Activated CD4-positive, alpha-beta memory T cell treated with anti-CD3 and anti-CD28 coated beads, Interleukin-2, amount 10 ng/mL, durations not matched to agents 7 days and 5 days (primary cell): ENCODE results near the gene KCNQ4. TPM values are rescaled to one million over a fixed set of nuclear protein-coding genes. Genes with fewer than 3 reads are reported as not detected.

ENCODE experiments used
- CTCF ChIA-PET: fragments of 350-600 bp; sonication (Branson Sonifier 250); formaldehyde crosslinking; loops from one replicate; lab custom pipeline; 2021; ENCODE audit warnings: antibody characterized with exemption, inconsistent platforms; lab: Charles Lee
- POLR2A ChIA-PET: fragments of 350-600 bp; sonication (Branson Sonifier 250); formaldehyde crosslinking; loops from one replicate; lab custom pipeline; 2021; ENCODE audit warnings: antibody characterized with exemption; lab: Charles Lee
- DNase-seq: peaks from one replicate; pipeline ENCODE4 v3.0.0-alpha.2; 2020
- H3K27ac Mint-ChIP-seq: one replicate; pipeline ENCODE4 v1.8.0; 2021; ENCODE audit warnings: mild to moderate bottlenecking, mixed read lengths
- H3K27me3 Mint-ChIP-seq: one replicate; pipeline ENCODE4 v1.8.0; 2021; ENCODE audit warnings: mixed read lengths
- H3K36me3 Mint-ChIP-seq: one replicate; pipeline ENCODE4 v1.8.0; 2021; ENCODE audit warnings: low read depth, mixed read lengths
- H3K4me1 Mint-ChIP-seq: one replicate; pipeline ENCODE4 v1.8.0; 2021; ENCODE audit warnings: mixed read lengths
- H3K4me3 Mint-ChIP-seq: one replicate; pipeline ENCODE4 v1.8.0; 2021; ENCODE audit warnings: mild to moderate bottlenecking, mixed read lengths
- H3K9me3 Mint-ChIP-seq: one replicate; pipeline ENCODE4 v1.8.0; 2021; ENCODE audit warnings: mixed read lengths
- total RNA-seq, 2 experiments: library from RNA; stranded (reverse); gene quantifications; one replicate each; pipeline ENCODE4 v1.2.3, GENCODE V29; 2021

Gene KCNQ4
- total RNA-seq, 2 experiments from 2014 or later = 0.45 to 0.60 TPM

- POLR2A ChIA-PET = no interaction called here
- Mint-ChIP-seq H3K4me3 (no peak overlapping the region), H3K36me3 (no peaks in the 10 kb centered on the region), H3K9me3 (no peaks in the 10 kb centered on the region), H3K27ac (no peak overlapping the region), H3K4me1 (peaks cover 15% of the 10 kb centered on the region), H3K27me3 (peaks cover 6% of the 10 kb centered on the region)
- CTCF ChIA-PET = no interaction called here
- DNase-seq = no peak
Observed at GRCh38 chr1:40837601-40838000, 54.0 kb downstream of the KCNQ4 start.

DNA sequence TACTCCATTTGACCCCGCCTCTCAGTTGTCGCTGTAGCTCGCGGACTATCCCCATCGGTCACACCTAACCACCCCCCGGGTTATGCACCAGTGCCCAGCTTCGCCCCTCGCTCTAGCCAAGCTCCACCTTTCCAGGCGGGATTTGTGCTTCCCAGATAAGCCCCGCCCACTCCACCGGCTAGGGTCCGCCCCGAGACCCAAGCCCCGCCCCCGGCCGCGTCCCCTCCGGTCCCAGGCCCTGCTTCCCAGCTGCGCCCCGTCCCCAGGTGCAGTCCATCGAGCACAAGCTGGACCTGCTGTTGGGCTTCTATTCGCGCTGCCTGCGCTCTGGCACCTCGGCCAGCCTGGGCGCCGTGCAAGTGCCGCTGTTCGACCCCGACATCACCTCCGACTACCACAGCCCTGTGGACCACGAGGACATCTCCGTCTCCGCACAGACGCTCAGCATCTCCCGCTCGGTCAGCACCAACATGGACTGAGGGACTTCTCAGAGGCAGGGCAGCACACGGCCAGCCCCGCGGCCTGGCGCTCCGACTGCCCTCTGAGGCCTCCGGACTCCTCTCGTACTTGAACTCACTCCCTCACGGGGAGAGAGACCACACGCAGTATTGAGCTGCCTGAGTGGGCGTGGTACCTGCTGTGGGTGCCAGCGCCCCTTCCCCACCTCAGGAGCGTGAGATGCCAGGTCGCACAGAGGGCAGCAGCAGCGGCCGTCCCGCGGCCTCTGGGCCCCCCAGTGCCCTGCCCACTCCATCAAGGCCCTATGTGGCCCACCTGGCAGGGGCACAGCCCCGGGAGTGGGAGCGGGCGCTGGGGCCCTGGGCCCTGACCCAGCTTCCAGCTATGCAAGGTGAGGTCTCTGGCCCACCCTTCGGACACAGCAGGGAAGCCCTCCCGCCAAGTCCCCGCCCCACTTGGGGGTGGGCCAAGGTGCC lies 54.7 kb downstream of the KCNQ4 start:
- H3K4me1 Mint-ChIP-seq = peaks cover 15% of the 10 kb centered on the region
- H3K27ac Mint-ChIP-seq = no peak overlapping the region
- POLR2A ChIA-PET = no interaction called here

GRCh38 chr1:40838980-40839942 lies 55.7 kb downstream of the KCNQ4 start:
- Mint-ChIP-seq H3K4me3 (no peak overlapping the region), H3K36me3 (no peaks in the 10 kb centered on the region), H3K4me1 (peaks cover 15% of the 10 kb centered on the region), H3K9me3 (no peaks in the 10 kb centered on the region), H3K27ac (no peak overlapping the region), H3K27me3 (peaks cover 6% of the 10 kb centered on the region)
- POLR2A ChIA-PET = interaction anchor here (1.5 kb wide), 1 partner anchor 10 kb away, joined by 3 read pairs; no protein-coding TSS in a partner anchor
- DNase-seq = no peak
- CTCF ChIA-PET = no interaction called here

More for the DNA sequence above, 54.7 kb downstream of the KCNQ4 start:
- no peaks in the 10 kb centered on the region for H3K9me3 Mint-ChIP-seq
- no peaks in the 10 kb centered on the region for H3K36me3 Mint-ChIP-seq
- peaks cover 6% of the 10 kb centered on the region for H3K27me3 Mint-ChIP-seq
- CTCF ChIA-PET = no interaction called here
- H3K4me3 Mint-ChIP-seq = no peak overlapping the region
- DNase-seq = no peak

DNA sequence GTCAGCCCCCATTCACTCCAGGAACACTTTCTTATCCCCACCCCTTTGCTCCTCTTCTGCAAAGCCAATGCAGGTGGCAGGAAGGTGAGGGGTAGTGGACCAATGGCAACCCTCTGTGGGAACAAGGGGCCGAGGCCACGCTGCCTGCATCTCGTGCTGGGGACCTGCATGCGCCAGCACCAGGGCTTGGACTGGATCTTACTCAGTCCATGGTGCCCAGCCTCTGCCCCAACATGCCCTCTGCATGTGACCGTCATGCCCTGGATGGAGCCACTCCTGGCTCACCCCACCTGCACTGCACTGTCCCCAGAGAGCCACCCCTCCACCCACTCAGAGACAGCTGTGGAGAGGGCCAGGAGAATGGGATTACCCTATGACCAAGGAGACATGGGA lies 56.4 kb downstream of the KCNQ4 start:
- no peaks in the 10 kb centered on the region for H3K36me3 Mint-ChIP-seq
- H3K27me3 Mint-ChIP-seq = peaks cover 6% of the 10 kb centered on the region
- H3K4me3 Mint-ChIP-seq = no peak overlapping the region
- no peak for DNase-seq
- no peak overlapping the region for H3K27ac Mint-ChIP-seq
- ChIA-PET POLR2A (interaction anchor here (1.5 kb wide), 1 partner anchor 10 kb away, joined by 3 read pairs; no protein-coding TSS in a partner anchor), CTCF (no interaction called here)
- H3K9me3 Mint-ChIP-seq = no peaks in the 10 kb centered on the region
- peaks cover 18% of the 10 kb centered on the region for H3K4me1 Mint-ChIP-seq

- Mint-ChIP-seq H3K4me1 (peaks cover 23% of the 10 kb centered on the region), H3K36me3 (no peaks in the 10 kb centered on the region), H3K27ac (peak overlapping the region; percentile 34), H3K4me3 (no peak overlapping the region), H3K9me3 (no peaks in the 10 kb centered on the region), H3K27me3 (peaks cover 6% of the 10 kb centered on the region)
- CTCF ChIA-PET = interaction anchor here (1.3 to 2.4 kb wide), 4 partner anchors 9 to 112 kb away, joined by 3 to 9 read pairs (median 4); no protein-coding TSS in a partner anchor
- DNase-seq = peak; percentile 45
- POLR2A ChIA-PET = interaction anchor here (0.8 to 1.5 kb wide), 2 partner anchors 9 to 36 kb away, joined by 3 read pairs; no protein-coding TSS in a partner anchor
Observed at GRCh38 chr1:40840526-40841323, 57.1 kb downstream of the KCNQ4 start.

GRCh38 chr1:40841602-40842001 lies 58.0 kb downstream of the KCNQ4 start:
- H3K36me3 Mint-ChIP-seq = no peaks in the 10 kb centered on the region
- no peak for DNase-seq
- no peaks in the 10 kb centered on the region for H3K9me3 Mint-ChIP-seq
- H3K4me3 Mint-ChIP-seq = no peak overlapping the region
- peaks cover 6% of the 10 kb centered on the region for H3K27me3 Mint-ChIP-seq
- no peak overlapping the region for H3K27ac Mint-ChIP-seq
- CTCF ChIA-PET = interaction anchor here (1.3 to 2.4 kb wide), 4 partner anchors 9 to 111 kb away, joined by 3 to 9 read pairs (median 4); no protein-coding TSS in a partner anchor
- peaks cover 23% of the 10 kb centered on the region for H3K4me1 Mint-ChIP-seq
- POLR2A ChIA-PET = no interaction called here

DNA sequence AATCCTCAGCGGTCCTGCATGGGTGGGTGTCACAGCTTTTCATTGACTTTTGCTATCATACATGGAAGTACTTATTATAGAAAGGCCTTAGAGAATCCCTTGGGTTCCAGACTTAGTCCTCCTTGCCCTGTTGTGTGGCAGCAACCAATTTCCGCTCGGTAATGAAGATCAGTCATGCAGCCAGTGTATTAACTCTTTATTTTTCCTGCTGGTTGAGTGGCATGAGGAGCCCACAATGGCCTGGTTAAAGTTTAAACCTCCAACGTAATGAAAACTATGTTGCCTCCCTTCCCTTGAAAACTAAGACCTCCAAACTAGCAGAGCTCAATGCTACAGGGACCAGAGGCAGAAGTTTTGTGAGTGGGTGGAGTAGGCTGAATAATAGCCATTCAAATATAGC lies 58.6 kb downstream of the KCNQ4 start:
- POLR2A ChIA-PET = no interaction called here
- no peak overlapping the region for H3K27ac Mint-ChIP-seq
- CTCF ChIA-PET = interaction anchor here (1.3 to 2.4 kb wide), 2 partner anchors 107 to 110 kb away, joined by 3 to 6 read pairs; no protein-coding TSS in a partner anchor
- DNase-seq = no peak
- peaks cover 6% of the 10 kb centered on the region for H3K27me3 Mint-ChIP-seq
- peaks cover 23% of the 10 kb centered on the region for H3K4me1 Mint-ChIP-seq
- no peaks in the 10 kb centered on the region for H3K36me3 Mint-ChIP-seq
- H3K4me3 Mint-ChIP-seq = no peak overlapping the region
- H3K9me3 Mint-ChIP-seq = no peaks in the 10 kb centered on the region

DNA sequence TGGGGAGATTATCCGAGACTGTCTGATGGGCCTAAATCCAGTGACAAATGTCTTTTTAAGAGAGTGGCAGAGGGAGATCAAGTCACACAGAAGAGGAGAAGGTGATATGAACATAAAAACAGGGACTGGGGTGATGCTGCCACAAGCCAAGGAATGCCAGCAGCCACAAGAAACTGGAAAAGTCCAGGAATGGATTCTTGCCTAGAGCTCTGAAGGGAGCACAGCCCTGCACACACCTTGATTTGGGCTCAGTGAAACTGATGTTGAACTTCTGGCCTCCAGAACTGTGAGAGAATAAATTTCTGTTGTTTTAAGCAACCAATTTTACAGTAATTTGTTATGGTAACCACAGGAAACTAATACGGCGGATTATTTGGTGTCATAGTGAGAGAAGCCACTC lies 59.1 kb downstream of the KCNQ4 start:
- CTCF ChIA-PET = interaction anchor here (2.4 kb wide), 1 partner anchor 106 kb away, joined by 6 read pairs; no protein-coding TSS in a partner anchor
- Mint-ChIP-seq H3K27me3 (peaks cover 6% of the 10 kb centered on the region), H3K4me1 (peaks cover 23% of the 10 kb centered on the region), H3K4me3 (no peak overlapping the region), H3K9me3 (no peaks in the 10 kb centered on the region), H3K36me3 (no peaks in the 10 kb centered on the region), H3K27ac (no peak overlapping the region)
- no peak for DNase-seq
- POLR2A ChIA-PET = no interaction called here

- no peak overlapping the region for H3K4me3 Mint-ChIP-seq
- H3K36me3 Mint-ChIP-seq = no peaks in the 10 kb centered on the region
- H3K27ac Mint-ChIP-seq = no peak overlapping the region
- peaks cover 6% of the 10 kb centered on the region for H3K27me3 Mint-ChIP-seq
- H3K4me1 Mint-ChIP-seq = peaks cover 23% of the 10 kb centered on the region
- ChIA-PET CTCF (interaction anchor here (1.8 kb wide), 1 partner anchor 69 kb away, joined by 6 read pairs; no protein-coding TSS in a partner anchor), POLR2A (interaction anchor here (1.3 kb wide), 1 partner anchor 136 kb away, joined by 3 read pairs; the partner anchor contains the start of gene CTPS1)
- no peak for DNase-seq
- H3K9me3 Mint-ChIP-seq = no peaks in the 10 kb centered on the region
Observed at GRCh38 chr1:40844079-40844478, 60.5 kb downstream of the KCNQ4 start.

DNA sequence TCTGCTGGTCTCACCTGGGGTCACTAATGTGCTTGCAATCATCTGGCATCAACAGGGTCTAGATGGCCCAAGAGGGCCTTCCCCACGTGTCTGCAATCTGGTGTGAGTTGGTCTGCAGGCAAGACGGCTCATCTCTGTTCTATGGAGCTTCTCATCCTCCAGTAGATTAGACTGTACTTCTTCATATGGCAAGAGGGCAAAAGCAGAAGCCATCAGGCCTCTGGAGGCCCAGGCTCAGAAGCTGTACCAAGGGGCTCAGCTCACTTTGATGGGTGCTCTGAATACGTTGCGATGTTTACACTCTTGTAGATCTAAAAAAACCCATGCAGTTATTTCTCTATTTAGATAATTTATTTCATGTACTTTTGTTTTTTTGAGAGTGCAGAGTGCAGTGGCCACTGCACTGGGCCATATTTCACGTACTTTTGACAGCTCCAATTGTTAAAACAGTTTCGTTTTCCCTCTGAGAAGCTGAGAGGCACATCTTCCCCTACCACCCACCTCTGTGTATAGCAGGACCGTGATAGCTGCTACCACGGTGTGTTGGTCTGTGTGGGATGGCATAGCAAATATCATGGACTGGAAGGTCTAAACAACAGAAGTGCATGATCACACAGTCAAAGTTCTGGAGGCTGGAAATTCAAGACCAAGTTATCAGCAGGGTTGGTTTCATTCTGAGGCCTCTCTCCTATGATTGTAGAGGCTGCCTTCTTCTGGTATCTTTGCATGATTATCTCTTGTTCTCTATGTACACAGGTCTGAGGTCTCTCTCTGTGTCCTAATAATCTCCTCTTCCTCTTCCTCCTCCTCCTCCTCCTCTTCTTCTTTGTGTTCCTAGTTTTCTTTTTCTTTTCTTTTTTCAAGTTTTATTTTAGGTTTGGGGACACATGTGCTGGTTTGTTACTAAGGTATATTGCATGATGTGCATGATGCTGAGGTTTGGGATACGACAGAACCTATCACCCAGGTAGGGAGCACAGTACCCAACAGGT lies 61.6 kb downstream of the KCNQ4 start:
- H3K27ac Mint-ChIP-seq = peak overlapping the region; percentile 44
- no peak overlapping the region for H3K4me3 Mint-ChIP-seq
- ChIA-PET POLR2A (interaction anchor here (0.5 to 1.3 kb wide), 2 partner anchors 135 to 1109 kb away, joined by 3 read pairs; partner anchors contain the start of gene CTPS1), CTCF (interaction anchor here (0.6 to 19.3 kb wide), 6 partner anchors 30 to 118 kb away, joined by 3 to 255 read pairs (median 4); no protein-coding TSS in a partner anchor)
- no peaks in the 10 kb centered on the region for H3K9me3 Mint-ChIP-seq
- peaks cover 6% of the 10 kb centered on the region for H3K27me3 Mint-ChIP-seq
- peaks cover 26% of the 10 kb centered on the region for H3K4me1 Mint-ChIP-seq
- DNase-seq = no peak
- H3K36me3 Mint-ChIP-seq = no peaks in the 10 kb centered on the region

- Mint-ChIP-seq H3K4me3 (no peak overlapping the region), H3K4me1 (peaks cover 23% of the 10 kb centered on the region), H3K36me3 (no peaks in the 10 kb centered on the region), H3K27me3 (peaks cover 6% of the 10 kb centered on the region), H3K27ac (no peak overlapping the region), H3K9me3 (no peaks in the 10 kb centered on the region)
- CTCF ChIA-PET = interaction anchor here (19.3 kb wide), 1 partner anchor 106 kb away, joined by 255 read pairs; no protein-coding TSS in a partner anchor
- POLR2A ChIA-PET = no interaction called here
- DNase-seq = no peak
Observed at GRCh38 chr1:40845895-40846294, 62.3 kb downstream of the KCNQ4 start.
